Measurements from ENCODE around the gene DNAJB12.

DNA sequence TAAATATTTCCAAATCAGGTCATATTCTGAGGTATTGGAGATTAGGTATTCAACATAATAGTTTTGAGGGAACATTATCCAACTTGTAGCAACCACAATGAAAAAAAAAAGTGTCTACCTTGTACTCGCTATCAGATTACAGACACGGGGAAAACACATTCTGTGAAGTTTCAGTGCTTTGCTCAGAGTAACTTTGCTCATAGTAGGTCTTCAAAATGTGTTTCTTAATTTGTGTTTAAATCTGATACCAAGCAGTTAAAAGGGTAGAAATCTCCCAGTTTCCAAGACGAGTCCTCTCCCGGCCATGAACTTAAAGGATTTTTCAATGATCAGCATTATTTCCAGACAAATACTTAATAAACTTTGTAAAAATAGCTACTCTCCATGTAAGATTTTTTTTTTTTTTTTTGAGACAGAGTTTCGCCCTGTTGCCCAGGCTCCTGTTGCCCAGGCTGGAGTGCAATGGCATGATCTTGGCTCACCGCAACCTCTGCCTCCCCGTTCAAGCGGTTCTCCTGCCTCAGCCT is 41.8 kb downstream of the DNAJB12 start:
- TF ChIP-seq, protein P1, sequence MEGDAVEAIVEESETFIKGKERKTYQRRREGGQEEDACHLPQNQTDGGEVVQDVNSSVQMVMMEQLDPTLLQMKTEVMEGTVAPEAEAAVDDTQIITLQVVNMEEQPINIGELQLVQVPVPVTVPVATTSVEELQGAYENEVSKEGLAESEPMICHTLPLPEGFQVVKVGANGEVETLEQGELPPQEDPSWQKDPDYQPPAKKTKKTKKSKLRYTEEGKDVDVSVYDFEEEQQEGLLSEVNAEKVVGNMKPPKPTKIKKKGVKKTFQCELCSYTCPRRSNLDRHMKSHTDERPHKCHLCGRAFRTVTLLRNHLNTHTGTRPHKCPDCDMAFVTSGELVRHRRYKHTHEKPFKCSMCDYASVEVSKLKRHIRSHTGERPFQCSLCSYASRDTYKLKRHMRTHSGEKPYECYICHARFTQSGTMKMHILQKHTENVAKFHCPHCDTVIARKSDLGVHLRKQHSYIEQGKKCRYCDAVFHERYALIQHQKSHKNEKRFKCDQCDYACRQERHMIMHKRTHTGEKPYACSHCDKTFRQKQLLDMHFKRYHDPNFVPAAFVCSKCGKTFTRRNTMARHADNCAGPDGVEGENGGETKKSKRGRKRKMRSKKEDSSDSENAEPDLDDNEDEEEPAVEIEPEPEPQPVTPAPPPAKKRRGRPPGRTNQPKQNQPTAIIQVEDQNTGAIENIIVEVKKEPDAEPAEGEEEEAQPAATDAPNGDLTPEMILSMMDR (IDR thresholded peaks at IDR 0.05) = no peak
- no peak for TF ChIP-seq POLR2A (IDR thresholded peaks at IDR 0.05)
